GM18517 (cell line): Measurements from ENCODE around the gene TMEM178B.
"Not testable (repeated sequence)": the region's sequence is repeated elsewhere in the genome, so short reads cannot be mapped to it uniquely, and the experiment has no call there.

Source experiments
- ATAC-seq: cut with Tn5 transposase; IDR thresholded peaks from one replicate; pipeline ENCODE4 v1.9.1; 2021; ENCODE audit warnings: mild to moderate bottlenecking, moderate library complexity; ENCODE audit not compliant: unreplicated experiment

Gene TMEM178B

GRCh38 chr7:141178486-141179135, 104.7 kb downstream of the TMEM178B start:
- no peak for ATAC-seq

DNA sequence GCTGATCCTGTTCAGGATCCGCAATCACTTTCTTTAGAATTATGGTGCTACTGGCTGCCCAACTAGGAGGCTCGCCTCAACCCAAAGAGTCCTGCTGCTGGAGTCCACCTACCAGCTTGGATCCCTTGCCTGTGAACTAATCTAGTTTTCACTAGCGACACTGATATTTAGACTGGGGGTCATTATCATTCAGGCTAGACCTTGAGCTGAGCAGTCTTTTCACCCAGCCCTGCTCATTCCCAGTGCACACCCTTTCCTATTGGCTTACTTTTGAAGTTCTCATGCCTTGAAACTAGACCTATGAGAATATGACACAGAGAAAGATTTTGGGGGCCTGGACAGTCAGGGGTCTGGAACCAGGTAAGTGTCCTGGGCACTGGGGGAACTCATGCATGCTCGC, 107.9 kb downstream of the TMEM178B start:
- ATAC-seq: no peak

GRCh38 chr7:141184532-141185190, 110.8 kb downstream of the TMEM178B start:
- no peak for ATAC-seq

DNA sequence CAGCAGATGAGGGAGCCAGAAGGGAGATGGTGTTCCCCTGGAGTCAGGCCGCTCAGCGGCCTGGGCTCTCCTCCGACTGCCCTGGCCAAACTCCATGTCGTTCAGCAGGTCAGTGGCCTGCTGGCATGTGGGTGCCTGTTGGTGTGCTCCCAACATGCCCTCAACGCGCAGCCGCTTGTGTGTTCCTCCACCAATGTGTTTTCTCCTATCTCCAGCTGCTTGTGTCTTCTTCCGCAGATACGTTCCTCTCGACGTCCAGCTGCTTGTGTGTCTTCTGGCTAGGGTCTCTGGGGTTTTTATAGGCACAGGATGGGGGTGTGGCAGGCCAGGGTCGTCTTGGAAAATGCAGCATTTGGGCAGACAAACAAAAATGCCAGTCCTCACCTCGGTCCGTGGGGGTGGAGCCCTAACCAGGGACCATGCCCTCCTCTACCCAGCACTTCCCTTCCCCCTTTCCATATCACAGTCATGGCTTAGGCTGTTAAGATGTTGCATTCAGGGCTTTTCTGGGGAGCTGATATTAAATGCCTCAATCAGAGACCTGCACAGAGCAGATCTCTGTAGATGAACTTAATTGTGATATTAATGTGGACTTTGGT, 111.6 kb downstream of the TMEM178B start:
- ATAC-seq: no peak

GRCh38 chr7:141189231-141189630, 115.4 kb downstream of the TMEM178B start:
- ATAC-seq: no peak

DNA sequence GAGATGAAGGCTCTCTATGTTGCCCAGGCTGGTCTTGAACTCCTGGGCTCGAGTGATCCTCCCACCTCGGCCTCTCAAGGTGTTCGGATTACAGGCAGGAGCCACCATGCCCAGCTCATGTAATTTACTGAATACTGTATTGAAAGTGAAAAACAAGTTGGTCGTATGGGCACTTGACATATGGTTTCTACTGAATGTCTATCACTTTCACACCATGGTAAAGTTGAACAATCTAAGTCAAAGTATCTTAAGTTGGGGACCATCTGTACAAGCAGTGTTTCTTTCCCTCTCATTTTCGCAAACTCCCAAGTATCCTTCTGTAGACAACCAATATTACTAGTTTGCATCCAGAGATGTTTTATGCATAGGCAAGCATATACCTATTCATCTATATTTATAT, 116.6 kb downstream of the TMEM178B start:
- ATAC-seq: no peak

GRCh38 chr7:141191277-141191676, 117.4 kb downstream of the TMEM178B start:
- ATAC-seq: no peak

DNA sequence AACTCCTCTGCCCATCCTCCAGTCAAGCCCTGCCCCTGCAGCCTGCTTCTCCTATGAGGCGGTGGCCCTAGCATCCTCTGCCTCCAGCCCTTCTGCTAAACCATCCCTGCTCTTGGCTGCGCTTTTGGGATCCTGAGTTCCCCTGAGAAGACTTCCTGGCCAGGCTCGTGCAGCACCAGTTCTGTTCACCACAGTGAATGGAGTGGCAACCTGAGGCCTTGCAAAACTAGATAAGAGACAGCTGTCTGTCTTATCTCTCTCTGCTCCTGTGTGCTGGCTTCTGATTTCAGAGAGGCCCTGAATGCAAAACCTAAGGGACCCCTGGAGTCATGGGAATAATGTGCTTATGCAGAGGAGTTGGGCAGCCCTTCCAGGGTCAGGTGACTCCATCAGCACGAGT, 119.2 kb downstream of the TMEM178B start:
- no peak for ATAC-seq

GRCh38 chr7:141195722-141196121, 121.9 kb downstream of the TMEM178B start:
- not testable (repeated sequence) for ATAC-seq

- no peak for ATAC-seq
Observed at GRCh38 chr7:141198194-141198958, 124.5 kb downstream of the TMEM178B start.

- ATAC-seq: no peak
Observed at GRCh38 chr7:141200191-141201108, 126.6 kb downstream of the TMEM178B start.

DNA sequence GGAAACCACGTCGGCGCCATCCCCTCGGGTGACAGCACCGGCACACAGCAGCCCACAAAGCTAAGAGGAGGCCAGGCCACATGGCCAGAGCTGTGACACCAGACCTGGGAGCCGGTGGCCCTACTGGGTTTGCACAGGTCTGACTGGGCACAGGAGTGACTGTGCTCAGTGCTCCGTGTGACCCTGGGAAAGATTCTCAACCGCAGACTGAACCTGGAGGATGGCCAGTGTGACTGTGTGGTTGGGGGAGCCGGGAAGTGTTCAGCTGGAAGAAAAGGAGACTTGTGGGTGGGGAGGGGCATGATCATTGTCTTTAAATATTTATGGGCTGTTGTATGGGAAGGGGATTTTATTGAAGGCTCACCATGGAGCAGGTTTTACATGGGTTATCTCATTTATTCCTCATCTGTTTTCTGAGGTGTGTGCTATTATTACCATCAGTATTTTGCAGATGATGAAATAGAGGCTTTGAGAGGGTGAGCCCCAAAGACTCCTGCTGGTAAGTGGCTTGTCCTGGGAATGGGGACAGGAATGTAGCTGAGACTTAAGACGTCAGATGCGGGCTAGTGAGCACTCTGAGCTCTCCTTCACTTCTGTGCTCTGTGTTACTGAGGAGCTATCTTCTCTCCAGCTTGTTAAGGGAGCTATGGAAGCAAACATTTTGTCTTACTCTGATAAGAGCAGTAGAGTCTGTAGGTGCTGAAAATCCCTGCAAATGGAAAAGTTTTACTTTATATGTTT, 127.5 kb downstream of the TMEM178B start:
- ATAC-seq: no peak

DNA sequence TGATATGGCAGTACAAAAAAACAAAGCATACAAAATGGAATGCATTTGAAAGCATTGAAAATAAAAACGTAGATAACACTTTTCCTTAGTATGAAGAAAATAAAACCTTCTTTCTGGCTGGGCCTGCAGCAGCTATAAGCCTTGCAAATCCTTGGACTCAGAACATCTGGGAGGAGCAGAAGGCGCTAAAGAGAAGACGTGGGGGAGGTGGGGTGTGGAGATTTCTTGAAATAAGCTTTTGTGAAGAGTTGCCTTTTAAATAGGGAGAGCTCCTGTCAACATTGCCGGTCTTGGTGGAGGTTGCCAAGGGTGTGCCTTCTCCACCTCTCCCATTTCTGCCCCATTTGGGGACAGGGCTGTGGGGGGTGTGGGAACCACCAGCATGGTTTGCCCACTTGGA, 128.7 kb downstream of the TMEM178B start:
- no peak for ATAC-seq

GRCh38 chr7:141203177-141203576, 129.3 kb downstream of the TMEM178B start:
- ATAC-seq: no peak

DNA sequence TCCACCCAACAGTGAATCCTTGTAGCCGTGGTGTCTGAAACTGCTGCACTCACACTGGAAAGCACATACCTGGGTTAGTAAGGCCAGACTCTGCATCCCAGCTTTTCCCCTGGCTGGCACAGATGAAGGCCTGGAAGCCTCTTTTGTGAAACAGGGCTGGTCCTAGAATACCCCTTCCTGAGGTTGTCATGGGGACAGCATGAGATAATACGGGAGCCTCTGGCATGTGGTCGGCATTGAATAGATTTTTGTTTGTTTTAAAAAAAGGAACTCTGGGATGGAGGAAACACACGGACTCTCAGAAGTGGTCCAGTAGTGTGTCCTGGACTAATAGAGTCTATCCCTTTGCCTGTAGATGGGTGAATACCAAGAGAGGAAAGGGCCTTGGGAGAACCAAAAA, 129.7 kb downstream of the TMEM178B start:
- no peak for ATAC-seq

- ATAC-seq: no peak
Observed at GRCh38 chr7:141207661-141208060, 133.8 kb downstream of the TMEM178B start.

GRCh38 chr7:141208539-141208938, 134.7 kb downstream of the TMEM178B start:
- no peak for ATAC-seq

- no peak for ATAC-seq
Observed at GRCh38 chr7:141209454-141209853, 135.6 kb downstream of the TMEM178B start.

GRCh38 chr7:141210862-141211261, 137.0 kb downstream of the TMEM178B start:
- no peak for ATAC-seq

- no peak for ATAC-seq
Observed at GRCh38 chr7:141213226-141213625, 139.4 kb downstream of the TMEM178B start.
